SIG-M5 (cell line): Measurements from ENCODE around the gene ZNF516.
"Not testable (repeated sequence)": the region's sequence is repeated elsewhere in the genome, so short reads cannot be mapped to it uniquely, and the experiment has no call there.

Experiments used
- DNase-seq: peaks from one replicate; lab custom pipeline; 2025; lab: John Stamatoyannopoulos, UW

Gene ZNF516

DNA sequence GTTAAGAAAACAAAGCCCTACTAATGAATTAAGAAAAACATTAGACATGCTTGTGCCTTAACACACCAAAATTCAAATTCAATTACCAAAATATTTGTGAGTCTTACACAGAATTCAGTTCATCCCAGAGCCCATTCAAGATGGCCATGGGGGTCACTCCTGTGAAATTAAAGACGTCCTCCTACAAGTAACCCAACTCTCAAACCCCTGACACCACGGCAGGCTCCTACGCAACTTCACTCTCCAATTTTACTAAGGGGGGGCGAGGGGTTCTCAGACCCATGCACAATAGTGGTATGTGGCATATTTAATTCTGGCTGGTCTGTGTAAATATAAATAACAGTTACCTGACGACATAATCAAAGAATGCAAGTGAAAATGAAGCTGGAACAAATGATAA, 5.0 kb downstream of the ZNF516 start:
- no peak for DNase-seq

DNA sequence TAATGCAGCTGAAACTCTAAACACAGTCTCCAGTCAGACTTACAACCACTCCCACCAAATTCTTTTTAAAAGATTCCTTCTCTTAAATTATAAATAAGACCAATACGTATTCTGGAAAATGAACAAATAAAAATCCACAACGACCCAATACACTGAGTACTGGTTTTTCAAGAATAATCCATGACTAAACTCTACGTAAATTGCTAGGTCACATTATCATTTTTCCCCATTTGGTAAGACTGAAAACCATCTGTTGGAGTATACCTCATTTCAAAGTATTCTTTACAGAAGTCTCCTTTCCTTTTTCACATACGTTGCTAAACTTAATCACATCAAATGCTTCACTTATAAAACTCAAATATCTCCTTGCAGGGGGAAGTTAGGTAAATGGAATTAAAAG, 6.0 kb downstream of the ZNF516 start:
- no peak for DNase-seq

DNA sequence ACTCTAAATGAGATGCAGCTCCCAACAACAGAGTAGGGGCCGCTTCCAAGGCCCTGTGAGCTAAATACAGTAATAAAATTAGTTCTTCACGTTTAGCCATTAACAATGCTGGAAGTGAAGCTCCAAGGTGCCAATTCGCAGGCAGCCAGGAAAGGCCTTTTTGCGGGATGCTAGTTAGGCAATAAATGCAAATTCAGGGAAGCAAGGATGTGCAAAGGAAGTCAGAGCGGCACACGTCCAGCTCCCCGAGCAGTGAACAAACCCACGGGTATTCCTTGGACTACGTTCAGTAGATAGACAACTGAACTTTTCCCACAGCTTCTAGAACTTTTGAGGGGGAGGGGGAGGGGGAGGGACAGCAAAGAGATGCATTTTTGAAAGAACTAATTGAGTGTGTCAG, 6.9 kb downstream of the ZNF516 start:
- DNase-seq = no peak

DNA sequence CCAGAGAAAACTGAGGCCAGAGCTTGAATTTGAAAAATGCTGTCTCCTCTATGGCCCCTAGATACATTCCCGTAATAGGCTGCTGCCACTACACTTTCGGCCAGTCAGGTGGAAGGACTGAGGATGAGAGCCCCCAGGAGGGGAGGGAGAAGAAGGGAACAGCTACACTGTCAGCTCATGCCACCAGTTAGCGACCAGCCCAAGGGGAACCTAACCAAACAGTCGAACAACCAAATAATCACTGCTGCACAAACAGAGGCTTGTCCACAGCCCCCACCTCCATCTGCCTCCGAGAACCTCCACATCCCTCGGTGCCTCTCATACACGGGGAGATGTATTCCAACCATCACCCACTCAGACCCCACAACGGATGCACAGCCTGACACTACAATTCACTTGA, 7.3 kb downstream of the ZNF516 start:
- no peak for DNase-seq

DNA sequence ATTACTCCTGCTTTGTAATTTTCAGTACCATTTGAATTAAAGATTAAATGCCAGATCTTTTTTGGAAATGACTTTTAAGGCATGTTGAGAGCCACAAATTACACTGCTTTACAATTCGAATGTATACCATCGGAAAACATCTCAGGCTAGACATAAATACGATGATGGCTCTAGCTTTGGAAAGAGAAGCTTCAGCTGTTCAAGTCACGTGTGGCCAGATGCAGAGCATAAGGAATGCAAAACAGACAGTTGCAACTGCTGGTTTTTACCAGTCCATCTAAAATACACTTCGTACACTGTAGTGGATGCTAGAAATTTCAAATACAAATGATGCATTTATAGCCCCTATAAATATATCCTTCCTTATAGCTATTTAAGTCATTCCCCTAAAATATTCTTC, 8.0 kb downstream of the ZNF516 start:
- DNase-seq = no peak

DNA sequence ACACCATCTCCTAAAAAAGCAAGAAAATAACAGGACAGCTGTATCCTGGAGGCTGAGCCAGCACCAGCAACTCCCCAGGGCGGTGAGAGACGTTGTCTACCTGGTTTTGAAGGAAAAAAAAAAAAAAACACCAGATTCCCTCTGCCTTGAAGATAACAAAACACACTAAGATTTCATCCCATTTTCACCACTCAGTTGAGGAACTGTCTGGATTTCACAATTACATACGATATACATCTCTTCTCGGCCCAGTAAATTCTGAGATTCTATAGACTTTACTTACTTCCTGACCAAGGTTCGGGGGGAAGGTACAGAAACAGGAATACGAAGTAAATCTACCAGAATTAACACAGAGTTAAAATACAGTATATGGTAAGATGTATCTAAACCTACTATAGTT, 8.5 kb downstream of the ZNF516 start:
- DNase-seq = no peak

DNA sequence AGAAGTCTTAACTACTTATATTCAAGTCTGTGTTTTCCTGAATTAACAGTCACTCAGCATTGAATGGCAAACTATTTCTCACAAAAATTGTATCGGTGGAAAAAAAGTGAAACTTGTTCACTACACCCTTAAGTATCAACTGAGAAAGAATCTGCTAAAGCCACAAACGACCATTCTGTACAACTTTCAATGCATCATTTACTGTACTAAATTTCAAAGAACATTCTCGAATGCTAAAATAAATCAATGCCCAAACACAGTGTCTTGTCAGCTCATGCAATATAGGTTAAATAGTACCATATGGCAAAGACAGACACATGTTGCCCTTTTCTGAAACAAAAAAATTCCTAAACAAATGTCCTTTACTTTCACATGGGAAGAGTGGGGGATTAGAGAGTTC, 9.0 kb downstream of the ZNF516 start:
- DNase-seq = no peak

DNA sequence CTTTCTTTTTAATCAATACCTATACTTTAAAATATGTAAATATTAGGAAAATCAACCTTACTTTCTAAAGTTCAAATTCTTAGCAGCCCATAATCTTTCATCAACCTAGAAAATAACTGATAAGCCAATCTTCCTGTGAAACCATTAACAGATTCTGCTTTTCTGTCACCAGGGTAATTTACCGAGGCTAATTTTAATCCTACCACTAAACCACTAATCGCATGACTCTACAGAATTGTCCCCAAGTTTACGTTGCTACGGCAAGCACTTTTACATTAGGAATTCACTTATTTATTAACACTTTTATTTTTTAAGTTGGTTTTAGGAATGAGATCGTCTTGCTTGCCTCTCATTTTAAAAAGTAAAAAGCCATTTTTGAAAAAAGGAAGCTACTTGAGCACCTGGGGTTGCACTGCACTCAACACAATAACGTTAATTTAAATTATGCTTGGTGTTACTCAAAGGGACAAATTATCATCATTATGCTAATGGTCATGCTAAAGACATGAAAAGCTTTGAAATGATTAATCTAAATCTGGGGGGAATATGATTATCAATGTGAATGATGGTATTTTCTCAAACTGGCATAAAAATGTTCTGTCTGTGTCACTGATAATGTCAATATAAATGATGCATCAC, 10.2 kb downstream of the ZNF516 start:
- no peak for DNase-seq

DNA sequence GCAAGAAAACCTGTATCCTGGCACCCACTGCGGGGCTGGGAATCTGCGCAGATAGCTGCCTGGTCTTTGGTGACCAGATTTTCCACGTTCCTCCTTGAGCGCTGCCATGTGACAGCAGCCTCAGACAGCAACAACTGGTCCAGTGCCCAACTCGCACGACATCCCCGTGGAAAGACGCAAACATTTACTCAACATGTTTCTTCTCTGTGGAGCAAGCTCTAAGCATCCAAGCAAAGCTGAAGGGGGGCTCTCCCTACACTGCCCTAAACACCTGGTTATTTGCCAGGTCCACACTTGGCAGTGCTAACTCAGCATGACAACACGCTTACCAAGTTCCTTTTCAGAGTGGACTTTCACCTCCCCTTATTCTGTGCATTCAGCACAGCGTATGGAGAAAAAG, 11.3 kb downstream of the ZNF516 start:
- no peak for DNase-seq

DNA sequence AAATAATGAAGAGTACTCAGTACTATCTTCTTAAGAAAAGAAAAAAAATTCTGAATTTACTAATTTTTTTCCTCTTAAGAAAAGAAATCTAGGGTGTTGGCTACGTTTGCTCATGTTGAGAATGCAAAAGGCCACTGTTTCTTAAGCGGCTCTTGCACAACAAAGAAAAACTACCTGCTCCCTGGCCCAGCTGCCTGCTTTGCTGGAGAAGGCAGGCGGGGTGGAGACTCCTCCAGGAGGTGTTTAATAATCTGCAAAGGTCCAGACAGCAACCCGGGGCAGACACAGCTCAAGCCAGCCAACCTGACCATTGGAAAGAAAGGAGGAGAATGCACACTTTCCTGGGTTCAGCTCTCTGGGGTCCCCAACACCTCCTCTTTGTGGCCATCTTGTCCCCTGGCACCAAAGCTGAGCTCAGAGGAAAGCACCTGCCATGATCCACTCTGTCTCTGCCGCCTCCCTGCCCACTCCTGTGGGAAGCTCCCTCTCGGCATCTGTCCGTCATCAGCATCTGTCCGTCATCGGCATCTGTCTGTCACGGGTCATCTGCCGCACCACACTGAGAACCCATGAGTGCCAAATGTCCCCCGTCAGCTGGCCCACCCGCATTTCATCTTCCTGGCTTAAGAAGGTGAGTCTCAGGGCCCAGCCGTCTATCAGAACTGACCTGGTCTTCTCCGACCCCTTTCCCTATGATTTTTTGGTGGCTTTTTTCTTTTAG, 11.9 kb downstream of the ZNF516 start:
- no peak for DNase-seq

DNA sequence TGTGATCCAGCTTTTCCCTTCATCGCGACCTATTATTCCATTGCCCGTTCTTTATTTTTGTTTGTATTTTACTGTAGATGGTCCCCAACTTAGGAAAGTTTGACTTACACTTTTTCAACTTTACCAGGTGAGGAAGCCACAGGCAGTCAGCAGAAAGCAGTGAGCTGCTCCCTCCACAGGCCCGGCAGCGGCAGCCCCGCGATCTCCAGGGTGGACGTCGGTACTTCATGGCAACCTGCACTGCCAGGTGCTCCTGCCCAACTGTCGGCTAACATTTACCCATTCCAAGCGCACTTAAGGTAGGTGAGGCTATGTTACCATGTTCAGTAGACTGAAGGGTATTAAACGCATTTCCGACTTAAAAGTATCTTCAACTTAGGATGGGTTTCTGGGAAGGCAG, 12.8 kb downstream of the ZNF516 start:
- no peak for DNase-seq

DNA sequence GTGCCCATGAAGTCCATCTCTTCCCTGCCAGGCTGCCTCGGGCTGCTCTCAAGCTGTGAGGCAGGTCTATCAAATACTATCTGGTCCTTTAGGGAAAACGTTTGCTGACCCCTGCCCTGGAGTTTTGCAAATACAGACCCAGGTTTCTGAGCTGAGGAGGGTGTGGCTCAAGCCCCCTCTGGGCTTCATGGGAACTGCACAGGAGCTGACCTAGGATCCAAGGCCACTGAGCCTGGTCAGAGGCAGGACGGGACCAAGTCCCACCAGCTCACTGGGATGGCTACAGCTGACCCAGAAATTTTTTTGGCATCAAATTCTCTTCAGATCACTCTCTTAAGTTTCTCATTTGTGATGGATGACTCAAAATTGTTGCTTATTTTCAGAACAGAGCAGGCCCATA, 14.1 kb downstream of the ZNF516 start:
- no peak for DNase-seq

DNA sequence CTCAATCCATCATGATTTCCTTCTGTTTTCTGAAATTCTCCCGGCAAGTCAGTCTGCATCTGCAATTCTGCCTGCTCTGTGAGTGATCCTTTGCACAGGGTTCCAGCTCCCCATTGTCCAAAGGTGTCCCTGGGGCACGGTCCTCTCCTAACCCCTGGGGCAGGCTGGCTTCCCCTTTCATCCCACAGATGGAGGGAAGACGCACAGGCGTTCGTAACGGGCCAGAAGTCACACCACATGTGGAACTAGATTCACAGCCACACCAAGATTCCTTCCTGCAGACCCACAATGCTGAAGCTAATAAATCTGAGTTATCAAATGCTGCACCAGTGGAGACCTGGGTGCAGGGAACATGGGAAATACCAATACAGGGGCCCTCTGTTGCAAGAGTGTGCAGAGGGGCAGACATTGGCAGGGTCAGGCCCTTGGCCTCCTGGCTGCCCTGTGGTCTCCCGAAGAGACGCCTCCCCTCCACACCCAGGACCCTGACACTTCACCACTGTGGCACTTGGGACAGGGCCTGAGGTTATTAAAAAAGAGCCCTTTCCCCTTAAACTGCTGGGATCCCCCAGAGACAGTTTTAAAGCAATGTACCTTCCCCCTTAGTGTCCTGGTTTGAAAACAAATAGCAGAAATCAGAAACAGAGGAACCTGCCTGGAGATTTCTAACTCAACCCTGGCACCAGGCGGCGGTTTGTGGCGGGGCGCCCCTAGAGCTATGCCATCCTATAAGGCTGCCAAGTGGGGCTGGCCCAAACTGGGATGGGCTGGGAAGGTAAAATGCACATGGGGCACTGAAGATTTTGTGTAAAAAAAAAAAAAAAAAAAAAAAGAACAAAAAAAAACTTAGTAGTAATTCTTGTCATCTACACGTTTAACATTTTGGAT, 15.4 kb downstream of the ZNF516 start:
- DNase-seq = no peak

DNA sequence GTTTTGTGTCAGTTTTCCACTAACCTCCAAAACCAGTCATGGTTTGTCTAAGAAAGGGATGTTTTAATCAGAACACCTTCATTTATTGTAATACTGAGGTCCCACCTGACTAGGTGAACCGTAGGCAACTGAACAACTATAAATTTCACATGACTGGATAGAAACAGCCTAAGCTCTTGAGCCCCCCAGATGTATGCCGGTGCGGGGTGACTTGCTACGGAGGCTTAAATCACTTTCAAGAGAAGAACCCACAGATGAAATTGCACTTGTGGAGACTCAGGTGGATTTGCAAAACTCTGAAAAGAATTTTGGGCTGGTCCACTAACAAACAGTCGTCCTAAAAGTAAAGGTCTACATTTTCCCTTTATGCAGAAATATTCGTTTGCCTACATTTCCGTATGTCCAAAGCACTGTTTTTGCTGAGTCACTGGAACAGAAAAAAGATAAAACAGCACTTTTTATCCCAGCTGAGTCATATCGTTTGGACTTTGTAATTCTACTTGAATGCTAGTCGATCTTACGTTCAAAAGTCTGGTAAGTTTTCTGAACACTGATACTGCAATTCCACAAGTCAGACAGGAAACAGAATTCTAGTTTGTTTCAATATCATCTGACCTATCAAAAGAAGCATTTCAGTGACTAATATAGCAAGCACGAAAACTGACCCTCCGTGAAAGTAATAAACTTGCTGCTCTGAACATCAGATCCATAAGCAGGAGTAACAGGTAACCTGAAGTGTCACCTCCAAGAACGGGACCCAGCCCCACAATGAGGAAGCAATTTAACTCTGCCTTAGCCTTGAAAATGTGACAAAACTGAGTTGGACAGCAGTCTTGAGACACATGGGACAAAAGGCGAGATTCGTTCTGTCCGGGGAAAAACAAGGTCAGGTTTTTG, 18.1 kb downstream of the ZNF516 start:
- no peak for DNase-seq

DNA sequence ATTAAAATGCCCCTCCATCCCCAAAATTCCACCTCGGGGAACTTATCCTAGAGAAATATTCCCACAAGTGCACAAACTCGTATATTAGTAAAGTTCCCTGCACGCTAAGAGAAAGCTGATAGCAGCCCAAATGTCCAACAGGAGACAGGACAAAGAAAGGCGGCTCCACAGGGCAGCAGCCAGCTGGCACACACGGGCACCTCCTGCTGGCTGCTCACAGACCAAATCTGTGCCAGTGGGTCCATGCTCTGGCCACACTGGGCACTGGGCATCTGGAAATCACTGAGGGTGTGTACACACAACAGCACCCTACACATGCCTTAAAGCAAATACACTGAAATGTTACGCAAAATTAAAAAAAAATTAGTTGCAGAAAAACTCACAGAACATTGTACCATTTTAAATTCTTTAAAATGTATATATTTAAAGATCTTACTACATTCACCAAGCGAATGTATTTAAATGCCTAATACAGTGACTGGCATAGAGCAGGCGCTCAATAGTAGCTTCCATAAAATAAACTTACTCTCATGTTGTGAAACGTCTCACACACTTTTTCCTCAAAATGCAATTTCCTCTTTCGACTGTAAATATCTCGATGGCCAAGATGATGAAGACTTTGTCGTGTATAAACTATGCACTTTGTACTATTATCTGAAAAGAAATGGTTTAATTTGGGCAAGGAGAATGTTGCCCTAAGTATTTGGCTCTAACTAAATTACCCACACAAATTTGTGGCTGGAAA, 19.4 kb downstream of the ZNF516 start:
- peak; percentile 16 for DNase-seq

DNA sequence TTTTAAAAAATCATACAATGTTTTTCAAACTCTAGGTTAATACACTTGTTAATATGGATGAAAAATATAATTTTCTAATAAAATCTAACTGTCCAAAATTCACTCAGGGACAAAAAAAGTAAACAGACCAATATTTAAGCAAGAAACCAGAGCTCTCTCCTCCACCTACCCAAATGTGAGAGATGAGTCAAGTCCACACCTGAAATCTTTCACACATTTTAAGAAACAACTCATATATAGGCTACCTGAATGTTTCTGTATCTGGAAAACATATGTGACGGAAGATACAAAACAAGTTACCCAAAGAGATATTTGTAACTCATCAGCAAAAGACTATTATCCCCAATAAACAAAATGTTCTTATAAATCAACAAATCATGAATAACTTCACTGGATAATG, 20.2 kb downstream of the ZNF516 start:
- DNase-seq = no peak

DNA sequence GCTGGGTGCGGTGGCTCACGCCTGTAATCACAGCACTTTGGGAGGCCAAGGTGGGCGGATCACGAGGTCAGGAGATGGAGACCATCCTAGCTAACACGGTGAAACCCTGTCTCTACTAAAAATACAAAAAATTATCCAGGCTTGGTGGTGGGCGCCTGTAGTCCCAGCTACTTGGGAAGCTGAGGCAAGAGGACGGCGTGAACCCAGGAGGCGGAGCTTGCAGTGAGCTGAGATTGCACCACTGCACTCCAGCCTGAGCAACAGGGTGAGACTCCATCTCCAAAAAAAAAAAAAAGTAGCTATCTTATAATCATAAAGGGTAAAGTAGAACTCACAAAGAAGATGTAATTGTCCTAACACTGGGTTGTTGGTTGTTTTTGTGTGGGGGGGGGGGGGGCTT, 21.5 kb downstream of the ZNF516 start:
- not testable (repeated sequence) for DNase-seq

DNA sequence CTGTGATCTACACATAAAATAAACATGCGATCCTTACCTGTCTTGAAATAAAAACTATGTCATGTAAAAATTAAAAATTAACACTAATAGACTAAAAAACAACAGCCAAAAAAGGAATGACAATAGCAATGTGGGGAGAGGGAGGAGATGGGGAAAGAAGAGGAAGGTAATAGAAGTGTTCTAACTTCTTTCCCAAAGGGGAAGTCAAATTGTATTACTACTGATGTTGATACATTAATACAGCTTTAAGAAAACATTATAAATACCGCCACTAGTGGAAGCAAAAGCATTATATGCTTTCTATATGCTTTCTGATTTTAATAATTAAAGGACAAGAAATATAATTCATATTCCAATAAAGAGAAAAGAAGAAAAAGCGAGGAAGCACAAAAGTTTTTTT, 22.2 kb downstream of the ZNF516 start:
- DNase-seq = no peak

DNA sequence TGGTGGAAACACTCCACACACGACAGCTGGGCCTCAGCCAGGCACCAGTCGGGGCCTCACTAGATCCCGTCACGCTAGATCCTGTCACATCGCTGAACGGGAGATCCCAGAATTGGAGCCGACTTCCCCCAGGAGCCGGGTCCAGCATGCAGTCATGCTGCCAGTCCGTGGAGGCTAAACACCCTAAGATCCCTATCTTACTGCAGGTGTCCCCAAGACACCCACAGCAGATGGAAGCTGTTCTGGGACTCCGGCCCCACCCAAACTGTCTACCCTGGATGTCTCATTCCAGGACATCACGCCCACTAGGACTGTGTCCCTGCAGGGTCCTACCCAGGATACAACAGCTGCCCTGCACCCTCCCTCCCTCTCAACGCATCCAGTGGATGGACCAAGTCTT, 23.4 kb downstream of the ZNF516 start:
- DNase-seq = no peak

DNA sequence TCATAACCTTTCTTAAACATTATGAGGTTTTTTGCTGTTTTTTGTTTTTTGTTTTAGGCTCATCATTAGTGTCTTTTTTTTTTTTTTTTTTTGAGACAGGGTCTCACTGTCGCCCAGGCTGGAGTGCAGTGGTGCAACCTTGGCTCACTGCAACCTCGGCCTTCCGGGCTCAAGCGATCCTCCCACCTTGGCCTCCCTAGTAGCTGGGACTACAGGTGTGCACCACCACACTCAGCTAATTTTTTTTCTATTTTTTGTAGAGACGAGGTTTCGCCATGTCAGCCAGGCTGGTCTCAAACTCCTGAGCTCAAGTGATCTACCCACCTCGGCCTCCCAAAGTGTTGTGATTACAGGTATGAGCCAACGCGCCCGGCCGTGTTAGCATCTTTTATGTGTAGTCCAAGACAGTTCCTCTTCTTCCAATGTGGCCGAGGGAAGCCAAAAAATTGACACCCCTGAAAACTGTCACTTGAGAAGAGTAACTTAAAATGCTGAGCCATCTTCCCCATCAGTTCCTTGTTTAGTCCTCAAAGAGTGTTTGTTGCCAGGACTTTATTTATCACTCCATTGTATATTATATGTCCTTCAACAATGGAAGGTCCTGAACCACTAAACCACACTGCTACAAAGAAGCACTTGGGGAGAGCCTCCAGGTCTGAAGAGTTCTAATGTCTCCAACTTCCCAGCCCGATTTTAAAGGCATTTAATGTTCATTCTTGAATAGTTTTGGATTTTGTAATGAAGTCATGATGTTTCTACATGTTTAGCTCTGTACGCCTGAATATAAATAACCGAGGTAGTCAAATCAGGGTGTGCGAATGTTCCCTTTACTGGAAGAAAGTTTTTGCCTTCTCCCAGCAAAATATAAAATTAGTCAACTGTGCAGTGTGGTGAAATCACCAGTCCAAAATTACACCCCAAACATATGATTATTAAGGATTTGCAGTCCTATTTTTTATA, 26.4 kb downstream of the ZNF516 start:
- no peak for DNase-seq
